ENCODE measurements around the gene CKMT1B.
"Not testable (repeated sequence)": the region's sequence is repeated elsewhere in the genome, so short reads cannot be mapped to it uniquely, and the experiment has no call there.

CKMT1B gene
- total RNA-seq, result 0 to 0.20 reads per million in 2 donors

GRCh38 chr15:43593328-43594190 is at the start of gene CKMT1B:
Gene CKMT1B, plus strand, starts transcription at chr15:43594027. Its CDS starts 192 bp downstream, at chr15:43594219.
- not testable (repeated sequence) for DNase-seq

DNA sequence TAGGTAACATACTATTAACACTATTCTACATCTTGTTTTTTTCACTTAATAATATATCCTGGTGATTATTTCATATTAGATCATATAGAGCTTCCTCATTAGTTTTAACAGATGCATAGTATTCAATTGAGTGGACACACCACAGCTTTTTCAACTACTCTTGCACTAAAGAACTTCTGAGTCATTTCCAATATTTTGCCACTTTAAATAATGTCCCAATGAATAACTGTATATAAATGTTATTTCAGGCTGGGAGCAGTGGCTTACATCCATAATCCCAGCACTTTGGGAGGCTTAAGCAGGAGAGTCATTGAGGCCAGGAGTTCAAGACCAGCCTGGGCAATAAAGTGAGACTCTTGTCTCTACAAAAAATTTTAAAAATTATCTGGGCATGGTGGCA is 49.6 kb upstream of the CKMT1B start:
- DNase-seq, result no peak

- DNase-seq, result no peak
Measured at GRCh38 chr15:43545426-43545825, 48.4 kb upstream of the CKMT1B start.

DNA sequence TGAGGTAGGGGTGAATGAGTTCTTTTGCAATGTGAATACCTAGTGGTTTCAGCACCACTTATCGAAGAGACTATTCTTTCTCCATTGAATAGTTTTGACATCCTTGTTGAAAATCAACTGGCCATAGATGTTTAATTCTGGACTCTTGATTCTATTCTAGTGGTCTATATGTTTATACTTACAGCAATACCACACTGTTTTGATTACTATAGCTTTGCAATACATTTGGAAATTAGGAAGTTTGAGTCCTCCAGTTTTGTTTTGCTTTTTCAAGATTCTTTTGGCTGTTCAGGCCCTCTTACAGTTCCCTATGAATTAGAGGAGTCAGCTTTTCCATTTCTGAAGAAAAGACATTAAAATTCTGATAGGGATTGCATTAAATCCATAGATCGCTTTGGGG is 46.3 kb upstream of the CKMT1B start:
- DNase-seq, result no peak

GRCh38 chr15:43550527-43551363 is 43.1 kb upstream of the CKMT1B start:
- DNase-seq, result no peak

- no peak for DNase-seq
Measured at GRCh38 chr15:43552256-43552655, 41.6 kb upstream of the CKMT1B start.

GRCh38 chr15:43552986-43553385 is 40.8 kb upstream of the CKMT1B start:
- DNase-seq, result no peak

- not testable (repeated sequence) for DNase-seq
Measured at GRCh38 chr15:43562753-43563152, 31.1 kb upstream of the CKMT1B start.

- not testable (repeated sequence) for DNase-seq
Measured at GRCh38 chr15:43563793-43564192, 30.0 kb upstream of the CKMT1B start.

DNA sequence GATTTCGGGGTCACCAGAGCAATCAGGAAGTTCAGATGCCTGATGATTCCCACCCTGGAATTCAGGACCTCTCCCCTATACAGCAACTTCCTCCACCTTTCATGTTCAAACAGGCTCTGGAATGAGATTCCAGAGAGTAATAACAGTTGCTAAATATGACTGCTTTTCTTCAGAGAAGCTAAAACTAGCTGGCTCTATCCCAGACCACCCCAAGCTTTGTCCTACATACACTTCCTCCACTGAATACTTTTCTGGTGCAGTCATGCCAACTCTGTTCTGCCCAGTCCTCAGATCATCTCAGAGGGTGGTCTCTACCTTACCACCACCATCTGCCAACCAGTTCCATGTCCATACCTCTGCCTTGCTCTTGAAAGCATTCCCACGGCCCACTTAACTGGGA is 27.2 kb upstream of the CKMT1B start:
- DNase-seq, result not testable (repeated sequence)

DNA sequence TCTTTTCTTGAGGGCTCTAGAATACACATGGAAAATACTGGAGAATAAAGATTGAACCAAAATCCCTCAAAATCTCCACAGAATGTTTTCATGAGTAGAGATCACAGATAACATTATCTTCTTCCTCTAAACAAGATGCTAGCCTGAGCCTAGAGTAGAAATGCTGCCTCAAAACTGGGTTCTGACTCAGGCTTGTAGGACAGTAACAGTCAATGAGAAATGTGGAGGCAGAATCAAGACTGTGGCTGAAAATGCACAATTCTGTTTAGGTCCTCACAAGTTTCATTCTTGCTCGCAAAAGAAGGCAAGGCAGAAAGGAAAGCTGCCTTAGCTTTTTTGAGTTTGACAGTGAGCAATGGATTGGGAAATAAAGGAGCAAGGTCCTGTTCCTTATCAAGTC is 19.2 kb upstream of the CKMT1B start:
- not testable (repeated sequence) for DNase-seq

GRCh38 chr15:43589778-43590466 is 3.9 kb upstream of the CKMT1B start, which contains the start of gene PPIP5K1:
Gene PPIP5K1, minus strand, starts transcription at chr15:43590208. Its CDS starts 5,704 bp downstream, at chr15:43584504.
- not testable (repeated sequence) for DNase-seq

- DNase-seq, result not testable (repeated sequence)
Measured at GRCh38 chr15:43592841-43593240, 986 bp upstream of the CKMT1B start.

- DNase-seq, result not testable (repeated sequence)
Measured at GRCh38 chr15:43599131-43599530, 5.3 kb downstream of the CKMT1B start.

- not testable (repeated sequence) for DNase-seq
Measured at GRCh38 chr15:43600200-43600599, 6.4 kb downstream of the CKMT1B start.

GRCh38 chr15:43602233-43602632 is 8.4 kb downstream of the CKMT1B start:
- not testable (repeated sequence) for DNase-seq

DNA sequence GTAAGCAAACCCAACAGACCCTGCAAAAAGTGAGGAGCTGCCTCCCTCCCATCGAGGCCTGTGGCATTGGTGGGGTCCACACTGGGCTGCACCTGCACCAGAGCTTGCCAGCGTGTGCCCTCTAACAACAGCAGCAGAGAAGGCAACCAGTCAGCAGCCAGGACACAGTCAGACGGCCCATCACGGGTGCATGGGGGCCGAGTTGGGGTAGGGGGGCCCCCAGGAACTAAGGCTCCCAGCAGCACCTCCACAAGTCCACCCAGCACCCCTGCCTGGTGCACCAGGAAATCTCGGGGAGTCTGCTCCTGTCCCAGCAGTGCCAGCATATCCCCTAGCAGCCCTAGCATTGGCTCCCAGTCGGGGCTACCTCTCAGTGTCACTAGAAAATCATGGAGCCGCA is 23.9 kb downstream of the CKMT1B start:
- DNase-seq, result not testable (repeated sequence)

GRCh38 chr15:43618700-43619099 is 24.9 kb downstream of the CKMT1B start, which contains the start of gene STRC:
Gene STRC, minus strand, starts transcription at chr15:43618800. Its CDS starts 78 bp downstream, at chr15:43618722.
- not testable (repeated sequence) for DNase-seq

DNA sequence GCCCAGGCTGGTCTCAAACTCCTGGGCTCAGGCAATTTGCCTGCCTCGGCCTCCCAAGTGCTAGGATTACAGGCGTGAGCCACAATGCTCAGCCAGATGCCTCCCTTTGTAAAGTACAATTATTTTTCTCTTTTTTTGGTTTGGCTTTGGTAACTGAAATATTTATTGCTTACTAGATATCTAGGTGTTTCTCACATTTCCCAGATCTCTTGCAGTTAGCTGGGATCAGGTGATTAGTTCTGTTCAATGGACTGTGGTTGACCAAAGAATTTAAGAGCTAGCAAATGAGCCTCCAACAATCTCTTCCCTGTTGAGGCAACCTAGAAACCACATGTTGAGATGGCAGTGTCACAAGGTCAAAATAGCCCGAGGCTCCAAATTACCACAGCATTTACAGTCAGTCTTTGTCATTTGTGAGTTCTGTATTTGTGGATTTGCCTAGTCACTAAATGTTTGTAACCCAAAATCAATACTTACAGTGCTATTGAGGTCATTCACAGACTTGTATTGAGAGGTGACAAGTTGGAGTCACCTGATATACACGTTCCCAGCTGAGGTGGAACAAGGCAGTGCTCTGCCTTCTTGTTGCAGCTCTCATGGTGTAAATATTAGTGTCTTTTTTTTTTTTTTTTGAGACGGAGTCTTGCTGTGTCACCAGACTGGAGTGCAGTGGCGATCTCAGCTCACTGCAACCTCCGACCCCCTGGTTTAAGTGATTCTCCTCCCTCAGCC is 28.4 kb downstream of the CKMT1B start:
- not testable (repeated sequence) for DNase-seq

GRCh38 chr15:43625106-43625505 is 31.3 kb downstream of the CKMT1B start:
- DNase-seq, result no peak

GRCh38 chr15:43626937-43627336 is 33.1 kb downstream of the CKMT1B start:
- not testable (repeated sequence) for DNase-seq

Measured in T-helper 2 cell (primary cell).